22Rv1 (cell line): ENCODE data around the gene ABLIM3.

Experiments
- CTCF ChIP-seq: fragments of 450-650 bp; IDR thresholded peaks from 2 replicates; pipeline ENCODE4 v1.5.1; 2017; ENCODE audit warnings: mild to moderate bottlenecking
- ZFX ChIP-seq: fragments of 450-650 bp; IDR thresholded peaks from 2 replicates; pipeline ENCODE4 v1.6.1; 2017; ENCODE audit warnings: antibody characterized with exemption, borderline replicate concordance

GRCh38 chr5:149110406-149110805, 30.9 kb upstream of the ABLIM3 start:
- no peak for TF ChIP-seq CTCF
- no peak for TF ChIP-seq ZFX
